ENCODE data around the gene ANKRD53. TPM values are rescaled to one million over a fixed set of nuclear protein-coding genes. Genes with fewer than 3 reads are reported as not detected.

Gene ANKRD53
- total RNA-seq, 2 experiments from 2014 or later, result not detected

DNA sequence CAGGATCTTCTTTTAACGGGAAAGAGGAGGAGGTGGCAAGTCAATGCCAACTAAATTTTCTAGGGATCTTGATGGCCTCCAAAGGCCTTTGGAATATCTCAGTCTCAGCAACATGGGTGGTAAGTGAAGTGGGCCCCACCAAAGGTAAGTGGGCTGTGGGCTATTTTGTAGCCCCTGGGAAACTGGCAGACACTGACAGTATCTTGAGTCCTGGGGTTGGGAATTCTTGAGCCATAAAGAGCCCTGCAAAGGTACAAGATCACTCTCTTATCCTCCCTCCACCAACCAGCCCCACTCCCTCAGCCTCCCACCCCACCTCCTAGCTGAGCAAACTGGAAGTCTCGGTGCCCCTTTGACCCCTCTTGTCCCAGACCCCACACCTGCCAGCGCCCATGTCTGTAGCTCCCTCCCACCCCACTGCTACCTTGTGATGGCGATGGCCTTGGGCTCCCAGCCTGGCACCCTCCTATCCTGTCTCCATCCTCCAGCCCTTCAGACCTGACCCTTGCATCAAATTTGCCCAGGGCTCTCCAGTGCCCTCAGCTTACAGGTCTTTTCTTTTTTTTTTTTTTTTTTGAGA lies 34.2 kb upstream of the ANKRD53 start:
- Mint-ChIP-seq H3K27ac (no peak overlapping the region), H3K9me3 (no peaks in the 10 kb centered on the region), H3K4me1 (ENCODE audit: low read depth) (peaks cover 6% of the 10 kb centered on the region), H3K36me3 (ENCODE audit: low read depth) (no peaks in the 10 kb centered on the region), H3K4me3 (no peak overlapping the region), H3K27me3 (peaks cover 12% of the 10 kb centered on the region)
- DNase-seq (no peak), ATAC-seq (no peak)
- TF ChIP-seq, protein P1, sequence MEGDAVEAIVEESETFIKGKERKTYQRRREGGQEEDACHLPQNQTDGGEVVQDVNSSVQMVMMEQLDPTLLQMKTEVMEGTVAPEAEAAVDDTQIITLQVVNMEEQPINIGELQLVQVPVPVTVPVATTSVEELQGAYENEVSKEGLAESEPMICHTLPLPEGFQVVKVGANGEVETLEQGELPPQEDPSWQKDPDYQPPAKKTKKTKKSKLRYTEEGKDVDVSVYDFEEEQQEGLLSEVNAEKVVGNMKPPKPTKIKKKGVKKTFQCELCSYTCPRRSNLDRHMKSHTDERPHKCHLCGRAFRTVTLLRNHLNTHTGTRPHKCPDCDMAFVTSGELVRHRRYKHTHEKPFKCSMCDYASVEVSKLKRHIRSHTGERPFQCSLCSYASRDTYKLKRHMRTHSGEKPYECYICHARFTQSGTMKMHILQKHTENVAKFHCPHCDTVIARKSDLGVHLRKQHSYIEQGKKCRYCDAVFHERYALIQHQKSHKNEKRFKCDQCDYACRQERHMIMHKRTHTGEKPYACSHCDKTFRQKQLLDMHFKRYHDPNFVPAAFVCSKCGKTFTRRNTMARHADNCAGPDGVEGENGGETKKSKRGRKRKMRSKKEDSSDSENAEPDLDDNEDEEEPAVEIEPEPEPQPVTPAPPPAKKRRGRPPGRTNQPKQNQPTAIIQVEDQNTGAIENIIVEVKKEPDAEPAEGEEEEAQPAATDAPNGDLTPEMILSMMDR (IDR thresholded peaks at IDR 0.05), result no peak
- intact Hi-C loops (cut with micrococcal nuclease), result no loop called here
- CTCF ChIA-PET, result interaction anchor here (1.1 kb wide), 1 partner anchor 11 kb away, joined by 3 read pairs; no protein-coding TSS in a partner anchor
- POLR2A ChIA-PET, result interaction anchor here (0.6 kb wide), 1 partner anchor 300 kb away, joined by 3 read pairs; no protein-coding TSS in a partner anchor

DNA sequence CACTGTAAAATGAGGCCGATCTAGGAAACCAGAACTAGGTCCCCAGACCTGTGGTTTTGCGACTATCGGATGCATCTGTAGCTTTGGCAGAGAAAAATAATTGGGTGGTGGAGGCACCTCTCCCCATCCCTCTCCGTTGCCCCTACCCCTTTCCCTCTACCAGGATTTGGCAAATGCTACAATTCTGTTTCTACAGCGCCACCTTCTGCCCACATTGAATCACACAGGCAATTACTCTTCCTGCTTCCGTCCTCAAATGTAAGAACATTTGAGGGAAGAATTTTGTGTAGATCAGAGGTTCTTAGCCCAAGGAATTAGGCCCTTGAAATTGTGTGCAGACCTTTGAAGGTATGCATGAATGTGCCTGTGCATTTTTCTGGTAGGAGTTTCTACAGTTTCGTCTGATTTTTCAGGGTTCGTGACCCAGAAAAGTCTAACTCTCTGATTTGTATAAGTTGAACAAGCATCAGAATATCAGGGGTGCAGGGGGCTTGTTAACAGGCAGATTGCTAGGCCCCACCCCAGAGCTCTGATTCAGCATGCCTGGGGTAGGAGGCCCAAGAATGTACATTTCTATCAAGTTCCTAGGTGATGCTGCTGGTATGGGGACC lies 31.5 kb upstream of the ANKRD53 start:
- Mint-ChIP-seq H3K4me1 (ENCODE audit: low read depth) (peaks cover 6% of the 10 kb centered on the region), H3K27me3 (peaks cover 9% of the 10 kb centered on the region), H3K36me3 (ENCODE audit: low read depth) (no peaks in the 10 kb centered on the region), H3K9me3 (no peaks in the 10 kb centered on the region), H3K27ac (no peak overlapping the region), H3K4me3 (peak overlapping the region; percentile 74)
- intact Hi-C loops (cut with micrococcal nuclease), result loop anchor here (5.0 kb wide), 2 partner anchors 75 to 160 kb away; no protein-coding TSS in a partner anchor
- ChIA-PET CTCF (interaction anchor here (0.6 to 3.9 kb wide), 33 partner anchors 8 to 644 kb away, joined by 3 to 117 read pairs (median 6); partner anchors contain the start of genes ANKRD53, ATP6V1B1 and FIGLA), POLR2A (no interaction called here)
- no peak for ATAC-seq
- peak; percentile 76 for DNase-seq
- TF ChIP-seq, protein P1 (IDR thresholded peaks at IDR 0.05), result peak; percentile 87

DNA sequence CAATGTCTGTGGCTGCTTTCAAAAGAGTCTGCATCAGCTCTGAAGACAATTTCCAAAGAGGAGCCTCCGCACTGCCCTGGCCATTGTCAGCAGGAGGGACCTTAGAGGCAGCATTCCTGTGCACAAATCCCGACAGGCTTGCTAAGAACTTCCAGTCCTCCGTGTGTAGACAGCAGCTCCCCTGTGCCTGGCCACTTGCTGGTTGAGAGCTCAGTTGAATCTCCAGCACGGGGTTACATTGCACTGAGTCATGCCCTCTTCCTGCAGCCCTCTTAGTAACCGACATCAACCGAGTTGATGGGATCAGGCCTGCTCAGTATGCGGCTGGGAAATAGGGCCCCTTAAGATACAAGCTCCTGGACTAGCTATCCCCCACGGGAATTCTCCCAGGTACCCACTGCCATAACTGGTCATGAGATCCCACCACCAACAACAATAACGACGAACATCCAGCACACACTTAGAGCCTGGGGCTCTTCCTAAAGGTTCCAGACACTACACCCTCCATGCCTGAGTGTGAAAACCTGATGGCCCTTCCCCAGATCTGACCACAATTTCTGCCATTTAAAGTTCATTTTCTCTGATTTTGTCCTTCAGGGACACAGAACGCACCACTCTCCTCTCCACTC lies 30.8 kb upstream of the ANKRD53 start:
- TF ChIP-seq, protein P1 (IDR thresholded peaks at IDR 0.05), result no peak
- H3K27ac Mint-ChIP-seq, result no peak overlapping the region
- ChIA-PET POLR2A (no interaction called here), CTCF (interaction anchor here (0.6 to 3.9 kb wide), 52 partner anchors 7 to 645 kb away, joined by 3 to 117 read pairs (median 5); partner anchors contain the start of genes ANKRD53, ATP6V1B1 and FIGLA)
- peaks cover 9% of the 10 kb centered on the region for H3K27me3 Mint-ChIP-seq
- peak overlapping the region; percentile 74 for H3K4me3 Mint-ChIP-seq
- H3K36me3 Mint-ChIP-seq (ENCODE audit: low read depth), result no peaks in the 10 kb centered on the region
- intact Hi-C loops (cut with micrococcal nuclease), result loop anchor here (5.0 kb wide), 2 partner anchors 75 to 160 kb away; no protein-coding TSS in a partner anchor
- ATAC-seq, result peak; percentile 45
- peak; percentile 33 for DNase-seq
- H3K4me1 Mint-ChIP-seq (ENCODE audit: low read depth), result peaks cover 6% of the 10 kb centered on the region
- H3K9me3 Mint-ChIP-seq, result no peaks in the 10 kb centered on the region

DNA sequence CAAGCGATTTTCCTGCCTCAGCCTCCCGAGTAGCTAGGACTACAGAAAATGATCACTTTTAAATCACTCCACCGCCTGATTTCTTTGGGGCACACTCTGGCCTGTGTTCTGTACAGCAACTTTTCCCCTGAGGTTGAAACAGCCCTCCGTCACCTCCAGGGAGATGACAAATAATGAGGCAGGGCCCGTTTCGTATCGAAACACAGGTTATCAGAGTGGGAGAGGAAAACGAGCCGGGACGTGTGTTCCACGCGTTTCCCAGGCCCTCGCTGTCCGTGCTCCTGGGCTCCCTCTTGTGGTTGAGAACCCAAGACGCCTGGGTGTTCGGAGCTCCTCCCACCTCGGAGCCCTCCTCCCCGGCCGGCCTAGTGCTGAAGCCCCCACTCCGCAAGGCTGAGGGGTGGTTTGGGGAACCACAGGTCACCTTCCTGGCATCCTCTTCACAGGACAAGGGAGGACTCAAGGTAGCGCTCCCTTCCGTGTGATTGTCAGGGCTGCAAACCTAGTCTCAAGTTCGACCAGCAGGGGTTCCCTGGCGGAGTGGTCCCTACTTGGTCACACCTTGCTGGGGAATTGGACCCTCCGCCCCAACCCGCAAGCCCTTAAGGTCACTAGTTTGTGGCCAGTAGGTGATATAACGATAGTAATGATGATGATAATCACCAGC lies 30.0 kb upstream of the ANKRD53 start:
- ATAC-seq, result peak; percentile 96
- intact Hi-C loops (cut with micrococcal nuclease), result loop anchor here (5.0 kb wide), 2 partner anchors 76 to 161 kb away; no protein-coding TSS in a partner anchor
- TF ChIP-seq, protein P1 (IDR thresholded peaks at IDR 0.05), result peak; percentile 88
- Mint-ChIP-seq H3K27me3 (peaks cover 10% of the 10 kb centered on the region), H3K4me3 (peak overlapping the region; percentile 74), H3K9me3 (no peaks in the 10 kb centered on the region), H3K27ac (peak overlapping the region; percentile 51), H3K4me1 (ENCODE audit: low read depth) (peaks cover 6% of the 10 kb centered on the region), H3K36me3 (ENCODE audit: low read depth) (no peaks in the 10 kb centered on the region)
- POLR2A ChIA-PET, result no interaction called here
- DNase-seq, result peak; percentile 85
- CTCF ChIA-PET, result interaction anchor here (0.6 to 3.9 kb wide), 51 partner anchors 9 to 646 kb away, joined by 3 to 117 read pairs (median 5); partner anchors contain the start of genes ANKRD53, ATP6V1B1 and FIGLA
